Bronchial epithelial cell (primary cell): ENCODE results near the gene RBP5. TPM values are rescaled to one million over a fixed set of nuclear protein-coding genes. Genes with fewer than 3 reads are reported as not detected.

ENCODE experiments used
- DNase-seq: peaks from one replicate; pipeline ENCODE4 v3.0.0-alpha.2; 2010; ENCODE audit warnings: low read depth
- FAIRE-seq: peaks from 2 replicates; lab custom pipeline; 2011; peaks lifted over from hg19 to GRCh38; lab: Jason Lieb, UNC
- H3K27me3 ChIP-seq: 2 replicates; pipeline ENCODE4 v1.5.1; 2011; ENCODE audit warnings: low read length; ENCODE audit not compliant: control insufficient read depth, insufficient read depth
- H3K36me3 ChIP-seq: 2 replicates; pipeline ENCODE4 v1.5.1; 2011; ENCODE audit warnings: low read length; ENCODE audit not compliant: control insufficient read depth, insufficient read depth
- H3K4me3 ChIP-seq: 2 replicates; pipeline ENCODE4 v1.5.1; 2011; ENCODE audit warnings: mild to moderate bottlenecking, low read depth, low read length, control low read depth
- CTCF ChIP-seq: IDR thresholded peaks from 2 replicates; pipeline ENCODE4 v1.5.1; 2011; ENCODE audit warnings: mild to moderate bottlenecking, moderate library complexity, low read length, control low read depth, inconsistent platforms; ENCODE audit not compliant: insufficient read depth, severe bottlenecking
- total RNA-seq: library from RNA; depleted of rRNA; stranded (reverse); fragments of >200 nt; gene quantifications from 2 replicates; pipeline ENCODE4 v1.2.1, GENCODE V29; 2014

Gene RBP5
- total RNA-seq, 1 donor from 2014 or later: not detected

DNA sequence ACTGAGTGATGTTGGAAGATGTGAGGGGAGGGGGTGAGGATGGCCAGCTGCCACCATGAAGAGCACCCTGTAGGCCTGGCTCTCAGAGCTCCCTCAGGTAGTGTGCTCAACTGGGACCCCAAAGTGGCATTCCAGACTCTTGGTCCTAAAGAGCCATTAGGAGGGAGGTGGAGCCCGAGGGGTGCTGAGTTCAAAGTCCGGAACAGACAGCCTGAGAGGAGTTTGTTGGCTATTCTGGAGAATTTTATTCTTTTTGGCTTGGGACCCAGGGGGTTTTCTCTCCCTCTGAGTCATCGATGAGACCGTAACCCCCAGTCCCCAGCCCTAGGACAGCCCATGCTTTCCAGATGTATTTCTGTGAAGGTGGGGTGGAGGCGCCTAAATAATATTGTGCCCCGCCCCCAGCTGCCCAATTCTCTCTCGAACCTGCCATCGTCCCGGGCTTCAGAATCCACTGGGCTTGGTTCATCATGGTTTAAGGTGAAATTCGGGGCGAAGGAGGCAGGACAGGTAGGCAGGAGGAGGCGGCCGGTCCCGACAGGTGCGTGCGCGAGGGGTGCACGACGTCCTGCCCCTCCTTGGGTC lies 690 bp upstream of the RBP5 start:
- no peaks in the 10 kb centered on the region for H3K27me3 ChIP-seq
- peak overlapping the region; percentile 65 for H3K4me3 ChIP-seq
- no peak for TF ChIP-seq CTCF
- FAIRE-seq (no peak), DNase-seq (no peak)
- H3K36me3 ChIP-seq: peaks cover 3% of the 10 kb centered on the region

DNA sequence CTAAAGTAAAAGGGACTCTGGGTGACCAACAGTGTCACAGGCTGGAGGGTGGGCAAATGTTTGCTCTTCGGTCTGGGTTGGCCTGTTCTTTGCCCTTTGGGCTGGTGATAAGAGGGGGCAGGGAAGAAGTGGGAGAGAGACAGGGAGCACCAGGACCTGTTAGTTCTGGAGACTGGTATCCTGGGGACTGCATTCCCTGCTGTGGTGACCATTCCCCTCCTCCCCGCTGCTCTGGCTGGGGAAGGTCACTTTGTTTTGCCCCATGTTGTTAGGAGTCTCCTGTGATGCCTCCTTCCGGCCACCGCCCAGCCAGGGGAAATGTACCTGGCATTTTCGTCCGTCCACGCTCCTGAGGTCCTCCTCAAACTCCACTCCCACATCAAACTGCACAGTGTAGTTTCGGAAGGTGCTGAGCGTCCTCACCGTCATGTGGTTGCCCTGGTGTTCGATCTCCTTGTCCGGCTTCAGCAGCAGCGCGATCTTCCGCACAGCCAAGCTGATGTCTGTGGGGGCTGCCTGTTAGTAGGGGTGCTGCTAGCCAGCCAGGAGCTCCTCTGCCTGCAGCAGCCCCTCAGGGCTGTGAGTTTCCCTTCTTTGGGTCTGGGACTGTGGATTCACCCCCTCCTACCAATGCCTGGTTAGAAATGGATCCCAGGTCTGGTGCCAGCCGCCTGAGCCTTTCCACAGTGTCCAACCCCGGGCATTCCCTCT lies 618 bp downstream of the RBP5 start:
- no peak overlapping the region for H3K4me3 ChIP-seq
- DNase-seq (no peak), FAIRE-seq (peak; percentile 7)
- no peaks in the 10 kb centered on the region for H3K36me3 ChIP-seq
- no peaks in the 10 kb centered on the region for H3K27me3 ChIP-seq
- TF ChIP-seq CTCF: no peak

DNA sequence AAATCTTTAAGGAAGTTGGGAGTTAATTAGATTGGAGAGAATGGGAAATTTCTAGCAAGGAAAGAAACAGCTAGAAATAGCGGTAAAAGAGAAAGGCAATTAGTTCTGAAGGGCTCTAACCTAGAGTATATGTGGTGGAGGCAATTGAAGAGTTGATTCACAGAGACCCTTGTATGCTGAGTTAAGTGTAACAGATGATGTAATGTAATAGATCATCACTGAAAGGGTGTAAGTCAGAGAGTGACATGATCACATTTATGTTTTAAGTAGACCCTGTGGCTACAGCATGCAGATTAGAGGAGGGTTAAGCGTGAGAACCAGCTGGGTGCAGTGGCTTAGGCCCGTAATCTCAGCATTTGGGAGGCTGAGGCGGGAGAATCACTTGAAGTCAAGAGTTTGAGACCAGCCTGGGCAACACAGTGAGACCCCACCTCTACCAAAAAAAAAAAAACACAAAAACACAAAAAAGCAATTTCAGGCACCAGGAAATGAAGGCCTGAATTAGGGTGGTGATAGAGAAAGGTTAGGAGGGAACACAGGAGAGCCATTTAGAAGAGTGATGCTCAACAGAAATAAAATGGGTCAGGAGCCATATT lies 3.0 kb downstream of the RBP5 start:
- no peak for DNase-seq
- Histone ChIP-seq H3K27me3 (no peaks in the 10 kb centered on the region), H3K36me3 (no peaks in the 10 kb centered on the region), H3K4me3 (no peak overlapping the region)
- FAIRE-seq: no peak
- no peak for TF ChIP-seq CTCF

DNA sequence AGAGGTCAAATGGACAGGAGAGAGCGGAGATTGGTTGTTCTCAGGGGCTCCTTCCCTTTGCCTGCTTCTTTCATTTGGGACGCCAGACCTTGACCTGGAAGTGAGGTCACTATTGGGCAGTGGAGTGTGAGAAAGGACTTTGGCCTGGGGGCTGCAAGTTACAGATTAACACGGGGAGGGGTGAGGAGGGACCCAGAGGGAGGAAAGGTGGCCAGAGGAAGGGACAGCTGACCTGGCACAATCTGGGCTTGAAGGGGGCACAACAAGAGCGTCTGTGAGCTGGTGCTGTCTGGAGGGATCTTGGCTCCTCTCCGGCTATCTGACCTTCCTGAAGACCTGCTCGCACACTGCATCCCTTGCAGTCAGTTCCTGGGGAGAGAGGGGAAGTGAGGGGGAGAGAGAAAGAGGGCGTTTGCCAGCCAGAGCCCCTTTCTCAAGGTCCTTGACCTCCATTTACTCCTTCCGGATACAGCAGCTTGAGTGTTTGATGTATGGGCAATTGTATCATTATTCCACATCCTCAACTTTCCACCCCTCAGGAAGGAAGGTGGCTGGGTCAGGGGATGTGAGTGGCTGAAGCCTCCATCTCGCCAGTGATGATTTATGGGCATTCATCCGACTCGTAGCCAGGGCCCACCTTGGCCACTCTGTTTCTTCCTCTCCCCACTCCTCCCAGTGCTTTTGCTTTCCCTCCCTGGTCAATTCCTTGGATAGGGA lies 4.7 kb downstream of the RBP5 start:
- DNase-seq (no peak), FAIRE-seq (no peak)
- no peak for TF ChIP-seq CTCF
- no peaks in the 10 kb centered on the region for H3K27me3 ChIP-seq
- H3K4me3 ChIP-seq: no peak overlapping the region
- H3K36me3 ChIP-seq: no peaks in the 10 kb centered on the region

DNA sequence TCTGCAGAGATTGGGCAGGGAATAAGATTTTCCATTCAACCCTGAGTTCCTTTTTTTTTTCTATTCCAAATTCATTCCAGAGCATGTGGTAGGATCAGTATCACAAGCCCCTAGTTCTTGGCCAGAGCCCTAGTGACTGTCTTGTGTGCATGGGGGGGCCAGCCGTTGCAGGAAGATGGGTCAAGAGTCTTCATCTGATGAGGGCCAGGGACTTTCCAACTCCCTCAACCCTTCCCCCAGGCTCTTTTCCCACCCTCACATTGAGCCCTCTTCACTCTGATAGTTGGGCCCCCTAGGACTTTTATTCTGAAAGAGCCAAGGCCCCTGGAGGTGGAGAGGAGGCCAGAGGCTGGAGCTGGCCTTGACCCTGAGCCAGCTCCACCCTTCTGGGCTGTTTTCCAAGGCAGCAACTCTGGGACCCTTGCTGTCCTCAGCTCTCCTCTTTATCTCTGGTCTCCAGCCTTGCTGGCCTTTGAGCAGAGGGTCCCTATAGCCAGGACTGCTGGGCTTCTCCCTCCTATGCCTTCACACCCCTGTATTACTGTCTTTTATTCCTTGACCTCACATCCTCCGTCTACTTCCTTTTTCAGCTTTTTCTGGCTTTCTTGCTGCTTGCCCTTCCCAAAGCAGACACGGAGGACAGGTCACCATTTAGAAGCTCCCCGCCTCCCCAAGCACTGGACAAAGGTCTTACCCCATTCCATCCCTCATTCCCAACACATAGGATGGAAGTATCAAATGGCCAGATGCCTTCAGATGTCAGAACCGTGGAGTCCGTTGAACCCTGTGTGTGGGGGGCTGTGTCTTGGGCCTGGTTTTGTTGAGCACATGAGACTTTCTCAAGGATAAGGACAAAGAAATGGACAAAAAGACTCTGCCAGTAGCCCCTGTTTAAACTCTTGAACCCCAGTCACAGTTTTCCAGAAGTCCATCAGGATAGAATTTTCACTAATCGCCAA lies 5.6 kb downstream of the RBP5 start:
- DNase-seq: no peak
- Histone ChIP-seq H3K36me3 (peaks cover 3% of the 10 kb centered on the region), H3K27me3 (no peaks in the 10 kb centered on the region), H3K4me3 (no peak overlapping the region)
- no peak for FAIRE-seq
- TF ChIP-seq CTCF: no peak
